ENCODE data around the gene ERLEC1. TPM values are rescaled to one million over a fixed set of nuclear protein-coding genes. Genes with fewer than 3 reads are reported as not detected.
"Not testable (repeated sequence)": the region's sequence is repeated elsewhere in the genome, so short reads cannot be mapped to it uniquely, and the experiment has no call there.

The ERLEC1 gene, protein sequence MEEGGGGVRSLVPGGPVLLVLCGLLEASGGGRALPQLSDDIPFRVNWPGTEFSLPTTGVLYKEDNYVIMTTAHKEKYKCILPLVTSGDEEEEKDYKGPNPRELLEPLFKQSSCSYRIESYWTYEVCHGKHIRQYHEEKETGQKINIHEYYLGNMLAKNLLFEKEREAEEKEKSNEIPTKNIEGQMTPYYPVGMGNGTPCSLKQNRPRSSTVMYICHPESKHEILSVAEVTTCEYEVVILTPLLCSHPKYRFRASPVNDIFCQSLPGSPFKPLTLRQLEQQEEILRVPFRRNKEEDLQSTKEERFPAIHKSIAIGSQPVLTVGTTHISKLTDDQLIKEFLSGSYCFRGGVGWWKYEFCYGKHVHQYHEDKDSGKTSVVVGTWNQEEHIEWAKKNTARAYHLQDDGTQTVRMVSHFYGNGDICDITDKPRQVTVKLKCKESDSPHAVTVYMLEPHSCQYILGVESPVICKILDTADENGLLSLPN
- total RNA-seq (2014; rRNA removed; shearing (Covaris generic)) = 70.3 and 85.9 TPM in 2 replicates

DNA sequence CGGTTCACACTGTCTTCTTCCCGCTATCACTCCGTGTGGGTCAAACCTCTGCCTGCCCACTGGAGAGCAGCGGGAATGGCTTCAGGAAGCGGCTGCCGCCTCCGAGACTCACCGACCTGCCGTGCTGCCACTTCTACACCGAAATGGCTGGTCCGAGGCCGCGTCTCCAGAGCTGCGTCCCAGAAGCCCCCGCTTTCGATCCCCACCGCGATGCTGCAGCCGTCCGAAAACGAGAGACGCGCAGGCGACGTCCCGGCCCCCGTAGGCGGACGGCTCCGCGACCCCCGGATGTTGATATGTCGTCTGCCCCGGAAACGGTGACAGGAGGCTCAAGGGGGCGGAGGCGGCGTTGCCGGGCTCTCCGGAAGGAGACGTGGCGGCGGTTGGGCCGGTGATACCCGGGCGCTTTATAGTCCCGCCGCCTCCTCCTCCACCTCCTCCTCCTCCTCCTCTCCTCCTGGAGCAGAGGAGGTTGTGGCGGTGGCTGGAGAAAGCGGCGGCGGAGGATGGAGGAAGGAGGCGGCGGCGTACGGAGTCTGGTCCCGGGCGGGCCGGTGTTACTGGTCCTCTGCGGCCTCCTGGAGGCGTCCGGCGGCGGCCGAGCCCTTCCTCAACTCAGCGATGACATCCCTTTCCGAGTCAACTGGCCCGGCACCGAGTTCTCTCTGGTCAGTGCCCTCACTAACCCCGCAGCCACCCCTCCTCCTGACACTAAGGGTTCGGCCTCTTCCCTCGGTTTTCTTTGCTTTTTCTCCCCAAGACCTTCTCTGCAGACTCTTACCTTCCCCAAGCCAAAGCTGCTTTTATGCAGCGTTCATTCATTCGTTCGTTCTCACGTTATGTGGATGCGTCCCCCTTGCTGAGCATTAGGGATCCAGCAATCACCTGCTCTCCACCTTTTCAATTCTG lies at the start of gene ERLEC1, which contains the start of gene ASB3:
Gene ERLEC1 (plus strand): TSS at position 340 of the 909 bp plus-strand sequence. CDS start 167 bp downstream, at position 507.
Gene ASB3 (minus strand): TSS at position 249 of the 909 bp plus-strand sequence. CDS start 21,381 bp downstream, outside the sequence.
- peak; percentile 86 for DNase-seq (ENCODE audit: low spot score)

- DNase-seq (ENCODE audit: low spot score) = no peak
These were observed 49.8 kb upstream of the ERLEC1 start for GRCh38 chr2:53737091-53737490.

- DNase-seq (ENCODE audit: low spot score) = no peak
These were observed 47.8 kb upstream of the ERLEC1 start for GRCh38 chr2:53739032-53739431.

- peak; percentile 42 for DNase-seq (ENCODE audit: low spot score)
These were observed 46.7 kb upstream of the ERLEC1 start for GRCh38 chr2:53740170-53740569.

DNA sequence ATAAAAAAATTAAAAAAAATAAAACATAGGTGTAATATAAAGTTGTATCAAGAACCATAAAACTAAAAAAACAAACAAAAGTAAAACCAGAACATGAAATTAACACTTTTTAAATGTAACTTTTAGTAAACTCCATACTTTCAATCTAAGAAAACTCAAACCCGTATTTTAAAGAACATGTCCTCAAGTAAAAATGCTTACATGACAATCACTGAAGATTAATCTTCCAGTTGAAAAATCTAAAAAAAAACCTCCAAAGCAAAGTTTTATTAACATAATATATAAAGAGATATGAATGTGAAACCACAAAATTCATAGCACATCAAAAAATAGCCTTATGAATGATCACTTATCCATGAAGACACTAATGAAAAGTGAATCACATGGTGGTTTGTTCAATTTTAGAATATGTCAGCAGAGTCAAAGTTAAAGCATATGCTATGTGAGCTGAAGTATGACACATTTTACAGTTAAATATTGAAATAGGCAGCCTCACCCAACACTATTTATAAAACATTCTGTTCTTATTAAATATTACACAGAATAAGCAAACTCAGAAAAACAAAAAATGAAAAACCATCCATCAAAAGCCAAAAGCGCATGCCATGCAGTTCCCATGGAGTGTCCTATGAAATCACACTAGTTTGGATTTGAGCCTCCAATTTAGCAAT lies 42.3 kb upstream of the ERLEC1 start:
- DNase-seq (ENCODE audit: low spot score) = no peak

DNA sequence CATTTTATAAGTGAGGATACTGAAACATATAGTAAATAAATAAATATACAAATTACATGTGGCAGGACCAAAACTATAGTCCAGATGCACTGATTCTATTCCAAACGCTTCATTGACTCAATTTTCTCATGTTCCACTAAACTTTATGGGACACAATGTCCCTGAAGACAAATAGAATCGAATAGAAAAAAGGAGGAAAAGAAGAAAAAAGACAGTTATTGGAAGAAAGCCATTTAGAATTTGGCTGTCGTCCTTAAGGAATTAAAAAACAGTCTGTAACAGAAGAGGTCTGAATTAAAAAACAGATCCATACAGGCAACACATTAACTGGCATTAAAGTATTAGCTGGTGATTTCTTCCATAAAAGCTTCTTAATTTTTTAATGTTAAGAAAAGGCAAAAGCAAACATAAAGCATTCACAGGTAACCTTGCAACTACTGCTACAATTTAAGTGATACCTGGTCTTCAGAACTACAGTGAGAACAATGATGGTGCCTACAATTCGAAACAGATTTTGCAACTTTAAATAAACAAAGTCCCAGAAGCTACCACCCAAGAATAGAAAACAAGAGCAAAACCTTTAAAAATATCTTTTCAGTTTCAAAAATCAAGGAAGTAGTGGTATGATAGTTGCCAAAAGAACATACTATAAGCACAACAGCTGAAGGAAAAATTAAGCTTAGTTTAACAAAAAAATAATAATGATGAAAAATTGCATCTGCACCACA lies 36.6 kb upstream of the ERLEC1 start:
- no peak for DNase-seq (ENCODE audit: low spot score)

GRCh38 chr2:53751728-53752127 lies 35.1 kb upstream of the ERLEC1 start:
- DNase-seq (ENCODE audit: low spot score) = no peak

DNA sequence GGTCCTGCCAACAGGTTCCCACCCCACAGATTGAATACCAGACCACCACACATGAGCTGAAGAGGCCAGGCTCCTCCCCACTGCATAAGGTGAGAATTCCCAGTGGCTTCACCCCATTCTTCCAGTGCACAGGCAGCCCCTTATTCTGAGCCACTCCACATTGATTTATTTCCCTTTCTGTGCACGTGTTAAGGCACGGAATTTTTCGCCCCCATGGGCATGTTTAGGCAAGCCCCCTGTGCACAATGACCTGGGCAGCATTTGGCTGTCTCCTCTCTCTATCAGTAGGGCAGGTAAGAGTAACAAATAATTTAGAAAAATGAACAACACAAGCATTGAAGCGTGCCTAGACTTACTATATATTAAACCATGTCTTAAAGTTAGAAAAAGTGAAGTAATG lies 34.5 kb upstream of the ERLEC1 start:
- DNase-seq (ENCODE audit: low spot score) = no peak

GRCh38 chr2:53753041-53753440 lies 33.8 kb upstream of the ERLEC1 start:
- no peak for DNase-seq (ENCODE audit: low spot score)

GRCh38 chr2:53755121-53755520 lies 31.7 kb upstream of the ERLEC1 start:
- DNase-seq (ENCODE audit: low spot score) = no peak

GRCh38 chr2:53756644-53757043 lies 30.2 kb upstream of the ERLEC1 start:
- DNase-seq (ENCODE audit: low spot score) = no peak

DNA sequence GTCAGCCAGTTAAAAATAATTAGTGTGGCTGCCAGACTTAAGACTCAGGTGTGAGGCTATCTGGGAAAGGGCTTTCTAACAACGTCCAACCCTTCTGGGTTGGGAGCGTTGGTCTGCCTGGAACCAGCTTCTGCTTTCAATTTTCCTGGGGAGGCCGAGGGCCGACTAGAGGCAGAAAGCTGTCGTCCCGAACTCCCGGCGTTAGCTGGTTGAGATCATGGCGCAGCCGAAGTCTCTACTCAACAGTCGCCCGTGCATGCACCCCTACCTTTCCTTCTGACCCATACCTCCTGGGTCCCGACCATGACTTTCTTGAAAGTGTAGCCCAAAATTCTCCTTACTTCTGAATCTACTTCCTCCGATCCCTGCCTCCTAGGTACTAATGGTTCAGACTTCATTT lies 29.6 kb upstream of the ERLEC1 start:
- not testable (repeated sequence) for DNase-seq (ENCODE audit: low spot score)

GRCh38 chr2:53765767-53766166 lies 21.1 kb upstream of the ERLEC1 start:
- no peak for DNase-seq (ENCODE audit: low spot score)

DNA sequence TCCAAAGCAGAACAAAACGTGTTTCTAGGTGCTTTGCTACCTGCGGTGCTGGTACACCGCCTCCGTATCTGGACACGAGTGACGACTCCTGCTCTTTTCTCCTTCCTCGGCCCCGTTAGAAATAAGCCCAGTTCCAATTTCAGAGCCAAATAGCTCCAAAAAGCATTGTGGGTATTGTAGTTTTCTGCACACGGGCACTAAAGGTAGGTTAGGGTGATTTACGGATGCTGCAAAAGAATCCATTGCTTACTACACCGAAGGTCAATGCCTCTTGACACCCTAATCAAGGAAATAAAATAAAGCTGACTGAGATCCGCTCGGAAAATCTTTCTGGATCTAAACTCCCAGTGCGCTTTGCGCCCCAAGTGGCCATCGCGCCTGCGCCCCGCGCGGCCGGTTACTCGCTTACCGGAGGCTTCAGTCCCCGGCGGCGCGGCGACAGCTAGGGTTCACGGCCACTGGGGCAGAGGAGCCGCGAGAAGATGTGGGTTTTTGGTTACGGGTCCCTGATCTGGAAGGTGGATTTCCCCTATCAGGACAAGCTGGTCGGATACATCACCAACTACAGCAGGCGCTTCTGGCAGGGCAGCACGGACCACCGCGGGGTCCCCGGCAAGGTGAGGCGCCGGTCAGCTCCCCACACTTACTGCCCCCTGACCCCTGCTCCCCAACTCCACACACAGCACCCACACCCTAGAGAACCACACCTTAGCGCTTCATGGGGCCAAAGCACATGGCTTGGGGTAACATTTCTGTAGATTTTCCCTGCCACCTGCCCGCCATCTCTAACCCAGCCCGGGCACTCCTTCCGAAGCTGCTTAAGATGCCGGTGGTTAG lies 19.2 kb upstream of the ERLEC1 start, which contains the start of gene CHAC2:
Gene CHAC2 (plus strand): TSS at position 400 of the 837 bp plus-strand sequence. CDS start 83 bp downstream, at position 483.
- peak; percentile 74 for DNase-seq (ENCODE audit: low spot score)

DNA sequence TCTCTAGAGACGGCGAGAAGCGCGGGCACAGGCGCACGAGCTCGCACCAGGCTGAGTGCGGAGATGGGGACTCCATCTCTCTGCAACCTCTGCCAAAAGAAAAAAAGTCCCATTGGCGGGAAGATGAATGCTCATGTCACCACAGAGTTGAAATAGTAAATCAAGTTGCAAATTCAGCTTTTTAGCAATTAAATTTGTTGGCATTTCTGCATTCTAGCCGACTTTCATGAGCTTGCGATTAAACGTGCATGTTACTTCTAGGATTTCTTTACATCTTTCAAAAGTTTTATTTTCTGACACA lies 18.7 kb upstream of the ERLEC1 start:
- DNase-seq (ENCODE audit: low spot score) = no peak

DNA sequence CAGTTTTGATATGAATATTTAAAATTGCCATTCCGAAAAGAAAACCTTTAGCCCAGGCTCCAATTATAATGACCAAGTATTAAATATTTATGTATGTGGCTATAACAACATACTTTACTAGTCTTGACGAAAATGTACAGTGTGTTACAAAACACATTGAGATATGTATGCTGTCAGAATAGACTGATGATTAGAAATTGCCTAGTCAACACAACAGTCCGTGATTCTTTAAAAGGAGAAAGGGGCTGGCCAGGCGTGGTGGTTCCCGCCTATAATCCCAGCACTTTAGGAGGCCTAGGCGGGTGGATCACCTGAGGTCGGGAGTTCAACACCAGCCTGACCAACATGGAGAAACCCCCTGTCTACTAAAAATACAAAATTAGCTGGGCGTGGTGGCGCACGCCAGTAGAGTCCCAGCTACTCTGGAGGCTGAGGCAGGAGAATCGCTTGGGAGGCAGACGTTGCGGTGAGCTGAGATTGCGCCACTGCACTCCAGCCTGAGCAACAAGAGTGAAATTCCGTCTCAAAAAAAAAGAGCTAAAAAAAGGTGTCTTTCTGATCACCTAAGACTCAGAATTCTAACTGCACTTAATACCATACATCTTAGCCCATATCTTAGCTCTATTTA lies 17.4 kb upstream of the ERLEC1 start:
- DNase-seq (ENCODE audit: low spot score) = no peak

DNA sequence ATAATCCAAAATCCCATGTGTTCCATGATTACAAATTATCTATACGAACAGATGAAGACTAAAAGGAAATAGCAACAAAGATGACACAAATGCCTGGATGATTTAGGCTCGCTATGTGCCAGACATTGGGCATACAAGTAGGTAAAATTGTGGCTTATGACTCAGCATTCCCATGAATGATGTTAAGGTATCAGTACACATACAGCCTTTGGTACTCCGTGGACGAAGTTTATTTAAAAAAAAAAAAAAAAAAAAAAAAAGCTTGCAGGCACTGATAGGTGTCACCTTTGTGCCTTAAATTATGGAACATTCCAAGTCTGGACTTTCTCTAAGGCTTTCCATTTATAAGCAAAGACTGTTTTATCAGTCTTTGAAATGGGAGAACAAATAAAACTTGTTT lies 16.6 kb upstream of the ERLEC1 start:
- peak; percentile 53 for DNase-seq (ENCODE audit: low spot score)

DNA sequence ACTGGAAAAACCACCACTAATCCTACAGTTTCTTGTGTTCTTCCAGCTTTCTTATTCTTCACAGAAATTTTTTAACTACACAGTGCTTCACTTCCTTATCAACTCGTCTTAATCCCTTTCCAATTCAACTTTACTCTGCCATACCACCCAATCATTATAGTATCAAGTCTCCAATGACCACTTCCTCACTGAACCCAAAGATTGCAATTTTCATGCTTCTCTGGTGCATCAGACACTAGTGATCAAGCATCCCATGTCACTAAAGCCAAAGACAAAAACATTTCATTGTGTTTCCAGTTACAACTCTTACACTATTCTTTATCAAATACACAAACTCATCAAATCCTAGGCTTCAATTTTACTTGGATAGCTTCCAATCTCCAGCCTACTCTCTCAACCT lies 9.7 kb upstream of the ERLEC1 start:
- no peak for DNase-seq (ENCODE audit: low spot score)

- no peak for DNase-seq (ENCODE audit: low spot score)
These were observed 8.2 kb upstream of the ERLEC1 start for GRCh38 chr2:53778536-53779162.

Measured in H4 (cell line).